ENCODE measurements around the gene HINT1.

The HINT1 gene

DNA sequence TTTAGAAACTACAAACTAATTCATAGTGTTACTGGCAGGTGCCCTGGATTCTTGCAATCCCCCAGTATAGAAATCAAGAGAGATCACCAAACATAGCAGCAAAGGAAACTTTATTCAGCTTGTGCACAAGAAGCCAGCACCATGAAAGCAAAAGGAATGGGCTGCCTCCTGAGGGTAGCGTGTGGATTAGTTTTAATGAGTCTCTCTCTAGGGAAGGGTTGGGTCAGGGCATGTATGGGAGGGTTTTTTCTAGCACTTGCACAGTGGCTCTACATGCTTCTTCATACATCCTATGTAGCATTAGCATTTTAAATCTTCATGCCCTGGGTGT, 44.1 kb upstream of the HINT1 start:
- in situ Hi-C loops (cut with MboI; ENCODE audit: low pct_unique_long_range_greater_than_20kb, low sequenced_read_pairs, unreplicated experiment), result no loop called here
- DNase-seq (ENCODE audit: low spot score), result no peak
- no peak for TF ChIP-seq CTCF (IDR thresholded peaks at IDR 0.05; ENCODE audit: extremely low read depth, insufficient read depth, missing control alignments)

DNA sequence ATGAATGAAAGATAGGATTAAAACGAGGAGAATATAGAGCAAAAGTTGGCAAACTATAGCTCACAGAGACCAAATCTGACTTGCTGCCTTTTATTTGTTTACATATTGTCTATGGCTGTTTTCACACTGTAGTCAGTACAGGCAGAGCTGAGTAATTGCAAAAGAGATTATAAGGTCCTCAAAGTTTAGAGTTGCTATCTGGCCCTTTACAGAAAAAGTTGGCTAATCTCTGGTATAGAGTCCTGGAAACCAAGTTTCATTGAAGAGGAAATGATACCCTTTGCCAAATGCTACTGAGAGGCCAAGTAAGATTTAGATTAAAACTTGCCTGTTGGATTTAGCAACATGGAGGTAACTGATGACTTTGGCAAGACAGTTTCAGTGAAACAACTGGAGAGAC, 41.7 kb upstream of the HINT1 start:
- DNase-seq (ENCODE audit: low spot score), result no peak
- in situ Hi-C loops (cut with MboI; ENCODE audit: low pct_unique_long_range_greater_than_20kb, low sequenced_read_pairs, unreplicated experiment), result no loop called here
- no peak for TF ChIP-seq CTCF (IDR thresholded peaks at IDR 0.05; ENCODE audit: extremely low read depth, insufficient read depth, missing control alignments)

DNA sequence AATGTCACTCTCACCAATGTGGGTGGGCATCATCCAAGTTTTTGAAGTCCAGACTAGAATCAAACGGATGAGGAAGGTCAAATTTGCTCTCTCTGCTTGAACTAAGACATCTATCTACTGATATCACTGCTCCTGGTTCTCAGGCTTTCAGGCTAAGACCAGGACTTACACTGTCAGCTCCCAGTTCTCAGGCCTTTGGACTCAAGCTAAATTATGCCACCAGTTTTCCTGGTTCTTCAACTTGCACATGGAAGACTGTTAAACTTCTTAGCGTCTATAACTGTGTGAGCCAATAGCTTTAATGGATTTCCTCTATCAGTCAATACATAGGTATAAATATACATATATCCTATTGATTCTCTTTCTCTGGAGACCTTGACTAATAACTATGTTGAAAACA, 41.0 kb upstream of the HINT1 start:
- in situ Hi-C loops (cut with MboI; ENCODE audit: low pct_unique_long_range_greater_than_20kb, low sequenced_read_pairs, unreplicated experiment), result no loop called here
- no peak for TF ChIP-seq CTCF (IDR thresholded peaks at IDR 0.05; ENCODE audit: extremely low read depth, insufficient read depth, missing control alignments)
- no peak for DNase-seq (ENCODE audit: low spot score)

GRCh38 chr5:131204964-131205363, 39.9 kb upstream of the HINT1 start:
- DNase-seq (ENCODE audit: low spot score), result no peak
- no peak for TF ChIP-seq CTCF (IDR thresholded peaks at IDR 0.05; ENCODE audit: extremely low read depth, insufficient read depth, missing control alignments)
- in situ Hi-C loops (cut with MboI; ENCODE audit: low pct_unique_long_range_greater_than_20kb, low sequenced_read_pairs, unreplicated experiment), result no loop called here

DNA sequence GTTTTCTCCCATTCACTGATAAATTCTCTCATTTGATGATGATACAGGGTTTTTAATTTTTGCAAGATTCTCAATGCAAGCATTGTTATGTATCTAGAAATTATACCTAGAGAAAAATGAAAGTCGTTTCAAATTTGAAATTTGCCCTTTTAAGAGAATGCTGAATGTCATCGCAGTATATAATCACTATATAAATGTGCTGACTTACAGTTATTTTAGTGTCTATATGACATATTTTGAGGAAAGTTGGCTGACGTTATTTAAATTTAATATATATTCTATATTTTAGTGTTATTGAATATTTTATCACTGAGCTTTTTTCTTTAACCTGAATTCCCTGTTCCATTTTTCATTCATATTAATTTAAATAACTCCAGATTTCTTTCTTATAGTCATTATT, 35.5 kb upstream of the HINT1 start:
- DNase-seq (ENCODE audit: low spot score), result no peak
- in situ Hi-C loops (cut with MboI; ENCODE audit: low pct_unique_long_range_greater_than_20kb, low sequenced_read_pairs, unreplicated experiment), result no loop called here

GRCh38 chr5:131198625-131199024, 33.6 kb upstream of the HINT1 start:
- in situ Hi-C loops (cut with MboI; ENCODE audit: low pct_unique_long_range_greater_than_20kb, low sequenced_read_pairs, unreplicated experiment), result no loop called here
- no peak for DNase-seq (ENCODE audit: low spot score)
- no peak for TF ChIP-seq CTCF (IDR thresholded peaks at IDR 0.05; ENCODE audit: extremely low read depth, insufficient read depth, missing control alignments)

More for the DNA sequence above, 35.5 kb upstream of the HINT1 start:
- no peak for TF ChIP-seq CTCF (IDR thresholded peaks at IDR 0.05; ENCODE audit: extremely low read depth, insufficient read depth, missing control alignments)

DNA sequence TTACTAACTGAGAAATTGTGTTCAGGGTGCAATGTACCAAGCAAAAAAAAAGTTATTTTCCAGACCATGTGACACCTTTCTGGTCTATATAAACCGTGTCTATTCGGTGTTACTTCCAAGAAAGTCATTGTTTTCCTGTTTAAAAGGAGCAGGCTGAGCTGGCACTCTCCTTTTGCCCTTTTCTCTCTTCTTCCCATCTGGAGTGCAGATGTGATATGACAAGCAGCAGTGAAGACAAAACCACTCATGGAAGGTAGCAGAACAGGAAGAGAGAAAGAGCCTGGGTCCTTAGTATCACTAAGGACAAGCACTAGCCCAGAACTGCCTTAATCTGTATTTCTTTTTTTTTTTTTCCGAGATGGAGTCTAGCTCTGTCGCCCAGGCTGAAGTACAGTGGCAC, 31.3 kb upstream of the HINT1 start:
- DNase-seq (ENCODE audit: low spot score), result no peak
- in situ Hi-C loops (cut with MboI; ENCODE audit: low pct_unique_long_range_greater_than_20kb, low sequenced_read_pairs, unreplicated experiment), result no loop called here
- TF ChIP-seq CTCF (IDR thresholded peaks at IDR 0.05; ENCODE audit: extremely low read depth, insufficient read depth, missing control alignments), result no peak

Data from GM13977 (cell line).